NAMALWA (cell line): ENCODE results near the gene JAKMIP1.

Experiments used
- DNase-seq: peaks from one replicate; pipeline ENCODE4 v3.0.0-alpha.2; 2015; ENCODE audit warnings: low spot score

Gene JAKMIP1

DNA sequence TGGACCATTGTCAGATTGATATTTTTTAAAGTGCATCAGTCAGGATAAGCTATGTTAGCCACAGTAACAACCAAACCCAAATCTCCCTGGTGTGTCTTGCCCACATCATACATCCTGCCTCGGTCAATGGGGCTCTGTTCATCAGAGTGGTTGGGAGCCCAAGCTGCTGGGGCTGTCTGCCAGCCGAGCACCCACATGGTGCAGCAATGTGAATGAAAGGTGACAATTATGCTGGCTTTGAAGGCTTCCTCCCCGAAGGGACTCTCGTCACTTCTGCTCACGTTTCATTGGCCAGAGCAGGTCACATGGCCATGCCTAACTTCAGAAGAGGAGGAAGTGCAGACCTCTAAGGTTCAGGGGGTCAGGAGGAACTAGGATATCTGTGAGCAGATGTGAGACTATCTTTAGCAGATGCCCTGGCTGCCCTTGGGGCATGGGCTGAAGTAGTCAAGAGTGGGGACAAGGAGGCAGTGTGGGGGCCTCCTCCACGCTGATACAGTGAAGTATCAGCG, 1.3 kb upstream of the JAKMIP1 start:
- DNase-seq: peak; percentile 84

DNA sequence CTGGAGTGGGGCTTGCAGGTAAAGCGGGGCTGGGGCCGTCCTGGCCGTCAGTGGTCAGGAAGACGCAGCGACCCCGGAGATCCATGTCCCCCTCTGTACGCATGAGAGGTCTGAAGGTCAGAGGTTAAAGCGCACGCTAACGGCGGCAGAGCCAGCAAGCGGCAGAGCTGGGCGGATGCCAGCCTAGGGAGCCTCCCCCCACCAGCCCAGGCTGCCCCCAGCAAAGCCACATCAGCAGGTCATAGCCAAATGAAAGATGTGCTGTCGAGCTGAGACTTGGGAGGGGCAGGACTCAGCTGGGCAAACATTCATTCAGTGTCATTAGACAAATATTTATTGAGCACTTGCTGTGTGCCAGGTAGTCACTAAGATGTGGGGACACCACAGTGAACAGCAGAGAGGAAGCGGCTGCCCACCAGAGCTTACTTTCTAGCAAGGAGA, 593 bp upstream of the JAKMIP1 start:
- DNase-seq: peak; percentile 8

DNA sequence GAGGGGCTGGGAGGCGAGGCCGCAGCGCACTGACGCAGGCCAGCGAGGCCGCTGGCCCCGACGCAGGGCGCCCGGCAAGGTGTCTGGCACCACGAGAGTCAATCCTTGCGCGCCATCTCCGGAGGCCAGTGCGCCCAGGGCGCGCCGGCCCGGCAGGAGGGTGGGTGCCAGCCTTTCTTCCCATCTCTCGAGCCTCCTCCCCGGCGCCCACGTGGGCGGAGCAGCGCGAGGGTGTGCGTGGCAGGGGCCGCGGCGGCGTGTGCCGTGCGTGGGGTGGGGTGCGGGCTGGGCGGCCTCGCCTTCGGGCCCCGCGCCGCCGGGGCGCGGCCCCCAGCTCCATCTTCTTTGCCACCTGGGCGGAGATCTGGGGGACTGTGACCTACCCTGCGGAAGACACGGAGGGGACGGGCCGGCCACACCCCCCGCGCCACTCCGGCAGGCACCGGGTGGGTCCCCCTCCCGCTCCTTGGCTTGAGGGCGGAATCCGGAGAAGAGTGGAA, 877 bp downstream of the JAKMIP1 start:
- no peak for DNase-seq

DNA sequence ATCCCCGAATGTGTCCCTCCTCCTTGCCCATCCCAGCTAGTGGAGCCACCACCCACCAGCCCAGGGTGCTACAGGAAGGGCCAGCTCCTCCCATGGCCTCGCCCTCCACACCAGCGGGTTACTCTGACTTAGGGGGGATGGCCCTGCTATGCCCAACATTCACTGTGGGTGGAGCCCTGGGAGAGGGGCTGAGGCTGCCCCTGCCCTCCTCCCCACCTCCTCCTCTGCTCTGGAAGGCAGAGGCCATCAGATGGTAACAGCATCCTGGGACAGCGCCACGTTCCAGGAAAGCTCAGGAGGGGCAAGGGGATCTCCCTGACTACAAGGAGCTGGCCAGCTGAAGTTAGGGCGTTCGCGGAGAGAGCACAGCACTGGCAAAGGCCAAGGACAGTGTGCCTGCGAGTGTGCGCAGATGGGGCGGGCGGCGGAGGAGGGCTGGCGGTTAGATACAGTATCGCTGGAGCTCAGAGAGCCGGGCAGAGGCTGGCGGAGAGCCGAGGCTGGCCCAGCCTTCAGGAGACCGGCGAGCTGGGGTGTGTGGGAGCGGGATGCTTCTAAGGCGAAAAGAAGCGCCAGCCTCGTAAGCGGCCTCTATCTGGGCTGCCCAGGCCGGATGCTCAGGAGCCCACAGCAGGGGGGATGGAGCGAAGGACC, 1.5 kb downstream of the JAKMIP1 start:
- no peak for DNase-seq

DNA sequence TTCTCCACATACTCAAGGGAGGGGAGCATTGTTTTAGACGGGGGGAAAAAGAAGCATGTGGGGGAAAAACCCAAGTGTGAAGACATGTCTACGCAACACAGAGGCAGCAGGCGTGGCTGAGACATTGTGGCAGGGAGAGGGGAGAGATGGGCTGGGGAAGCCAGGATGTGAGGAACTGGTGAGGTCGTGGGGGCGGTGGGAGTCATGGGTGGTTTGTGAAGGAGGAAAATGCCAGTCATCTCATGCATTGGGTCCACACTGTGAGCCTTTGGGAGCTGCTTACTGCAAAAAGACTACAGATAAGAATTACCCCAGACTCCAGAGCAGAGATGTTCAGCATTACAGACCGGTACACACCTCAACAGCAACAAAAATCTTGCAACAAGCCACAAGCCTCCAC, 2.1 kb downstream of the JAKMIP1 start:
- DNase-seq: no peak

DNA sequence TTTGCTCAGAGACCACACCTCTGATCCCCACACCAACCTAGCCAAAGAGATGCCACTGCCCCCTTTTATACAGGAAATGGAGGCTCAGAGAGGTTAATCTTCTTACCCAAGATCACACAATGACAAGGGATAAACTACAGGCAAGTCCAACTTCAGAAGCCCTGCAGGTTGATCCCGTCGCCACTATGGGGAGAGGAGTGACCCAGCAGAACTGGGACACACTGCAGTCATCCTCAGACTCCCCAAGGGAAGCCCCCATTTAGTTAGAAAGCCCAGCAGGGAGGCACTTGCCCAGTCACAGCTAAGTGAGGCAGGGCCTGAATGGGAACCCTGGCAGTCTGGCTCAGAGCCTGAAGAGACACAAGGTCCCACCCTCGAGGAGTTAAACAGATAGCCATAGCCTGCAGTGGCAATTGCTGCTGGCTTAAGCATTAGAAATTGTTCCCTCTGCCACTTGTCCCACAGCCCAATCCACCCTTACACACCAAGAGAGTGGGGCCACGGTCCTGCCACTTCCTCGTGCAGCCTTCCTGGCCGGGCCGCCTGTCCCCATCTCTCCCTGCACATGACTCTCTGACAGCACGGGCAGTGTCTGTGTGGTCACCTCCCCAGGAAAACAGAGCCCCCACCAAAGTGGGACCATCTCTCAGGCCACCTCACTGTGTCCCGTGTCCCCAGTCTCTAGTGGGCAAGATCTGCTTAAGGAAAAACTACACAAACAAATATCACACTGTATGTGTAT, 2.7 kb downstream of the JAKMIP1 start:
- DNase-seq: no peak

DNA sequence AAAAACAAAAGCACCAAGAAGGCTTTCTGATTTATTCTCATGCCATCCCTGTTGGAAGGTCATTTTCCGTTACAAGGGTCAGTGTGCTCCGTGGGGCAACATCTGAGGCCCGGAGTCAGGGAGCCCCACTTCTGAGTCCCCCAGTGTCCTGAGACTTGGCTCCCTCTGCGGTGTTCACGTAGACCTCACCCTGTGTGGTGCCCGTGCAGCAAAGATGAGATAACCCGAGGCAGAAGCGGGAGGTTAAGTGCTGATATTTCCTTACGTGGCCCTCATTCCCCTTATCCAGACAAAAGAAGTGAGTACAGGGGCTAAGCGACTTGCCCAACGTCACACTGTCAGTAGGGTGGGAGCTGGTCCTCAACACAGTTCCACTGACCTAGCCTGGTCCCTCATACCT, 3.5 kb downstream of the JAKMIP1 start:
- DNase-seq: no peak

DNA sequence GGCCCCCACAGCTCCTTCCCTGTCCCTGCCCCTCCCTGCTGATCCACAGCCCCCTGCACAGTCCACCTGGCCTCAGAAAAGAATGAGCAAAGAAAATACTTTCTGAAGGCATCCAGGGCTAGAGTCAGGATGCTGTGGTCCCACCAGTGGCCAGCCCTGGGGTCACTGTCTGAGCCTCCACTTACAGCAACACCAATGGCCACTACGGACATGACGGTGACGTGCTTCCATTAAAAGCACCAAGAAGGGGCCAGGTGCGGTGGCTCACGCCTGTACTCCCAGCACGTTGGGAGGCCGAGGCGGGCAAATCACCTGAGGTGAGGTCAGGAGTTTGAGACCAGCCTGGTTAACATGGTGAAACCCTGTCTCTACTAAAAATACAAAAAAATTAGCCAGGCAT, 4.0 kb downstream of the JAKMIP1 start:
- no peak for DNase-seq

DNA sequence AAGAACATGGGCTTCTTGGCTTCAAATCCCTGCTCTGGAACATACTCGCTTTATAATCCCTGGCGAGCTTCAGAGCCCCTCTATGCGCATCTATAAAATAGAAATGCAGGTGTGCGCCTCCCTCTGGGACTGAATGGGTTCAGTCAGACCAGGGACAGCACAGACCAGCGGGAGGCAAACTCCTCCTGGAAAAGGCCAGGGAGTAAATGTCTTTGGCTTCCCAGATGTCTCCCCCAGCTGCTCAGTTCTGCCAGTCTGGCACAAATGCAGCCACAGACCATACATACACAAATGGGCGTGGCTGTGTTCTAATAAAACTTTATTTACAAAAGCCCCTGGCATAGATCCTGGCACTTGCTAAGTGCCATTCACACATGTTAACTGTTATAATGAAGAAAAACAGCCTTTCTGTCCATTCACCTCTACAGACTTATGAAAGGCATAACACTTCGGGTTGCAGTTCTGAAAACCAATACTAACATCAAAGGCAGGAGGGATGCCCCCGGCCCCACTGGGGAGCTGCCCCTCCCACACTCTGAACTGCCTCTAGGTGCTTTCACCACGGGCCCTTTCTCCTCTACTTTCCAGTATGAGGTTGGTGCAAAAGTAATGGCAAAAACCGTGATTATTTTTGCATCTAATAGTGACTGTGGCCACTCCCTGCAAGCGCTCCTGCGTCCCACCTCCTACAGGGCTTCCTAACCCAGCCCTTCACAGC, 4.6 kb downstream of the JAKMIP1 start:
- peak; percentile 11 for DNase-seq

DNA sequence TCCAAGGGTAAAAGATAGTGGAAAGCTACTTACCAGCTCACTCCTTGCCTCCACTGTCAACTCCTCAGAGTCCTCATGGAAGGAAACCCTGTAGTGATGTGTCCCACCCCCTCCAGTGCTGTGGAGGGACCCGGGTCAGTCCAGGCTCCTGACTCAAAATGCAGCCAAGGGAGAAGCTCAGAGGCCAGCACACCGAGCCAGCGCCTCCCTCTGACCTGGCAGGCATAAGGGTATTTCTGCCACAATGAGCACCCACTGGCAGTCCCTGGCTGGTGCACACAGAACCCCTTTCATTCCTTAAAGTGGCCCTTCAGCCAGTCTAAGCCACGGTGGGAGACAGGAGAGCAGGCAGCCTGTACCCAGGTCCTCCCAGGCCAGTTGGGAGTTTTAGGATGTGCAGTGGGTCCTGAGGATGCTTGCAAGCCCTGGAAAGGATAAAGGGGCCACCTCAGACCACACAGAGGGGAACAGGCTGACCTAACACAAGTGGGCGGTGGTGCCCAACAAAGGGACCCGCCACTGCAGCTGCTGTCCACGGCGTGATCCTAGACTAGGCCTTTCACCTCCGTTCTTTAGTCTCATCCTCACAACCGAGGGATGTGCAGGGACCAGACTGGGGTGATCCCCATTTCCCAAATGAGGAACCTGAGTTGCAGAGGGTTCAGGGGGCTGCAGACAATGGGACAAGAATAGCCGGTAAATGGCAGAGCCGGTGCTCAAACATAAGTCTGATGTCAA, 5.7 kb downstream of the JAKMIP1 start:
- no peak for DNase-seq

DNA sequence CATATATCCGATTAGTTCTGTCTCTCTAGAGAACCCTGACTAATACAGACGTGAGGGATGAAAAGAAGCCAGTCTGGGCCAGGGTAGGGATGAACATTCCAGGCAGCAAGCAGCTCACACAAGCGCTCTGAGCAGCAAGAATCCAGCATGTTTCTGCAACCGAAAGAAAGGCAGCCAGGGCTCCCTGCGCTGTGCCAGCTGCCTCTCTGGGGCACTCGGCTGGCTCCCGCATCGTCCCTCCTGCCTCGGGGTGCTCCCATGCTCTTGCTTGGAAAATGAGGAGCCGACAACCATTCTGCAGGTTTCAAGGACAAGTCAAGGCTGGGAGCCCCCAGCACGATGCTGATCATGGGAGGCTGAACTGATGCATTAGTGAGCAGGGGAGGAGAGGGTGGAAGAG, 7.0 kb downstream of the JAKMIP1 start:
- DNase-seq: no peak

DNA sequence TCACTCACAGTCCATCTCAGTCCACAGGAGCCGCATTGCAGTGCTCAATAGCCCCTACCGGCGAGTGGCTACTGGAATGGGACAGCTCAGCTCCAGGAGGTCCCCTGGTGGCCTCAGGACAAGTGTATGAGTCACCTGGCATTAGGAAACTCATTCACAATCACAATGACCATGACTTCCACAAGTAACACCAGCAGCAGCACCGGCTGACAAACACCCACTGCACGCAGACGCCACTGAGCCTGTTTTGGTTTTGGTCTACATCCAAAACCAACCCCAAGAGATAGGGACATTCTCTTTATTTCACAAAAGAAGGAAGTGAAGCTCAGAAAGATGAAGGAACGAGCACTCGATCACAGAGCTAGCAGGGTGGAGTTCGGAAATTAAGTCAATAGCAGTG, 8.1 kb downstream of the JAKMIP1 start:
- no peak for DNase-seq

DNA sequence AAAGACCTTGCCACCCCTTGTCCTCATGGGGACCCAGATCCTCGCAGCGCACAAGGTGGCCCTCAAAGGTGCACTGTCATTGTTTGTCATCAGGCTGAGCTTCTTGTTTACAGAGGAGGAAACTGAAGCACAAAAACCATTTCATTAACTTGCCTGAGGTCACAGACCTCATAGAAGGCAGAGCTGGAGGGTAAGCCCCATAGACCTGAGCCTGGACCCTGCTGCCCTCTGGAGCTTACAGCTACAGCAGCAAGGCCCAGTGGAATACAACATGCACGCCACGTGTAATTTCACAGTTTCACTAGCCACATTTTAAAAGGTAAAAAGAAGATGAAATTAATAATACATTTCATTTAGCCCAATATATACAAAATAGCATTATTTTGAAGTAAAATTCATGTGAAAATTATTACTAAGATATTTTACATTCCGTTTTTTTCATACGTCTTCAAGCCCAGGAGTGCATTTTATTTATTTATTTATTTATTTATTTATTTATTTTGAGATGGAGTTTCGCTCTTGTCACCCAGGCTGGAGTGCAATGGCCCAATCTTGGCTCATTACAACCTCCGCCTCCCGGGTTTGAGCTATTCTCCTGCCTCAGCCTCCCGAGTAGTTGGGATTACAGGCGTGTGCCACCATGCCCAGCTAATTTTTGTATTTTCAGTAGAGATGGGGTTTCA, 8.8 kb downstream of the JAKMIP1 start:
- DNase-seq: no peak

DNA sequence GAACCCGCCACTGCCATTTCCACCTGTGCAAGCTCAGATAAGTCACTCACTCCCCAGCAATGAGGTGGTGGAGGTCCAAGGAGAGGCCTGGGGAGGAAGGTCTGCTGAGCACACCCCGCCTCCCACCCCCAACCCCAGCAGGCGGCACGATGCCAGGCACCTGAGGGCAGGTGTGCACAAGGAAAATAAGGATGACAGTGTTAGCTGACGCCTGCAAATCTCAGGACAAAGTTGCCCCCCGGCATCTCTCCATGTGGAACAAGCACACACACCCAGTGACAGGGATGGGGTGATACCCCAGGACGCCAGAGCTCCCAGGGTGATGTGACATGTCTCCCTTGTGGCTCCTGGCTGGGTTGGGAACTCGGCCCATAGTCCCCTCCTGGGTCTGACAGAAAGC, 9.9 kb downstream of the JAKMIP1 start:
- no peak for DNase-seq

DNA sequence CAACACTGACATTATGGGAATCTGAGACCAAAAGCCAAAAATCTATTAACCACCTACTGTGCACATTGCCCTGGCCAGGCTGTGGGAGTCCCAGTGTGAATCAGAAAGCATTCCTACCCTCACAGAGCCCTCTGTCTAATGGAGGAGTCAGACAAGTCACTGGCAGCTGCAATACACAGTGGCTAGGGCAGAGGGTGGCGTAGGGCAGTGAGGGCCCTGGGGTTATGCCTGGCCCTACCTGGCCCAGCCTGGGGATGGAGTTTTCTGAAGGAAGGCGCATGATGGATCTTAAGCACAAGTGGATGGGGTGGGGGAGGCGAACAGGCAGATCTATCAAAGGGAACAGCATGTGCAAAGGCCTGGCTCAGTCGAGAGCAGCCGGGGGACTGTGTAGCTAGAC, 10.8 kb downstream of the JAKMIP1 start:
- no peak for DNase-seq

DNA sequence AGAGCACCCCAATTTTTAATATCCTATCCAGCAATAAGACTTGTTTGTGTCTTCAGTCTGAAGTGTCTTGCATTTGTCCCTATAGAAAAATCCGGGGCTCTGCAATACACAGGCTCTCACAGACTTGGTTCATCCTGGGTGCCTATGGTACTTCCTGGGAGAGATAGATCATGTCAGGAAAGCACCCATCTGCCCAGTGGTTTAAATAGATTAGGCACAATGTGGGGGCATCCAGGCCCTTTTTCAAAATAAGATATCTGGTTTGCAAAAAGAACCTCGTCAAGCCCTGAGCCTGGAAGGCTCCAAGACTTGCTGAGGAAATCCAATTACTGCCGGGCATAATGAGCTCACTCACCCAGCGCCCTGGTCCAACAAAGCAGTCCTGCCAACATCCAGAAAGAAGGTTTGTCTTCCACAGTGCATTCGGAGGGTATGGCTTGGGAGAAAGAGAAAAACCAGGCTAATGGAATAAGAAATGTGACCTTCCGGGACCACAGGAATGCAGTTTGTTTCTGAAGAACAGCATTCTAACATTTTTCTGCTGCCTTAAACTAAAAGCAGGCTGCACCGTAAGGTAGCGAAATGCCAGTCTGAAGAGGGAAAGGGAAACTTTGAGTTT, 11.6 kb downstream of the JAKMIP1 start:
- DNase-seq: no peak

DNA sequence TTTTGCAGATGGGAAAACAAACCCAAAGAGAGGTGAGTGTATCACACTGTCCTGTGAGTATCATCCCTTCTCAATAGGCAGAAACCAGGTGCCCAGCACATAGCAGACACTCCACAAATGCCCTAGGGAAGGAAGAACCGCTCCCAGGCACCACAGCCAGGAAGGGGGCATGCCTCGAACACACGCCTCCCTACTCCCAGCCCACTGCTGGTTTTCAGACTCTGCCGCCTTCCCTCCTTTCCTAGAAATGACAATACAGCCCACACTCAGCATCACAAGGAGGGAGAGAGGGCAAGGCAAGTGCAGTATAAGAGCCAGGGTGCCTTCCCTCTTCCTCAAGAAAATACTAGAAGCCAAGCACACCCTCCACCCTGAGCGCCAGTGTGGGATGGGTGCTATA, 16.2 kb downstream of the JAKMIP1 start:
- no peak for DNase-seq

DNA sequence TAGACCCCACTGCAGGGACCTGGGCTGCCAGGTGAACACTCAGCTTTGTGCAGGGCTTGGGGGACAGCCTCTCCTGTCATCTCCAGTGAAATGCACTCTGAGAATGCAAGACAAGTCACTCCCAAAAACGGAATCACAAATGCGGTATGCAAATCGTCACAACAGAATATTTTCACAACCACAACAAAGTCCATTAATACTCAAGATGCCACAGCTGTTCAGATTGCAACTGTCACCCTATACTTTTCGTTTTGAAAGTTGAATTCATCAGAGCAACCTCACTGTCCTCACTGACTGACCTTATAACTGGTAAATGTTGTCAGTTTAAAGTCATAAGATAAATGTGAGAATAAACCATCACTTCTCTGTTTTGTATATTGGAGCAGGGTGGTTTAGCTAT, 16.6 kb downstream of the JAKMIP1 start:
- peak; percentile 60 for DNase-seq

DNA sequence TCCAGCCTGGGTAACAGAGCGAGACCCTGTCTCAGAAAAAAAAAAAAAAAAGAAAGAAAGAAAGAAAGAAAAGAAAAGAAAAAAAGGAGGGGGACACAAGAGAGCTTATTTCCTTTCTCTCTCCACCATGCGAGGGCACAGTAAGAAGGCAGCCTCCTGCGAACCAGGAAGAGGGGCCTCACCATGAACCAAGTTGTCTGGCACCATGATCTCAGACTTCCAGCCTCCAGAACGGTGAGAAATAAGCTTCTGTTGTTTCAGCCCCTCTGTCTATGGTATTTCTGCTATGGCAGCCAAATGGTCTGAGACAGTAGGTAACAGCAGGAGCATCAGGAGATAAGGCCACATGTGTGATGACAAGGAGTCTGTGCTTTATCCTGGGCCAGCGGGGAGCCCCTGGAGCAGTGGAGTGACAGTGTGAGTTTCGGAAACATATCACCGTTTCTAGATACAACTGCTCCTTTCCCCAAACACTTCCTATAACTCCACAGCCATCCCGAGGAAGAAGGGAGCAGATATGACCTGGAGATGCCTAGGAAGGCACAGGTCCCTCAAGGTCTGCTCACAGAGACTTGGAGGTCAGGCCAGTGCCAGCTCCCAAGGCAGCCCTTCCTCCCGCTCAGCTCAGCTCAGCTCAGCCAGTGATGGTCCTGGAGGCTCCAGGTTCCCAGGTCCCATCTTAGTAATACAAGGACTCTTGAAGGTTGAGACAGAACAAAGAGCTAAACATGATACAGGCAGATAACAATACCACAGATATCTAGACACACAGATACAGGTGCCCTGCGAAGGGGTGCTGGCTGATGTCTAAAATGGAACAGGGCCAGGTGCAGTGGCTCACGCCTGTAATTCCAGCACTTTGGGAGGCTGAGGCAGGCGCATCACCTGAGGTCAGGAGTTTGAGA, 17.7 kb downstream of the JAKMIP1 start:
- no peak for DNase-seq
